Skin of body (tissue), 2 donors: ENCODE measurements around the gene NBAS. TPM values are rescaled to one million over a fixed set of nuclear protein-coding genes. Genes with fewer than 3 reads are reported as not detected.

ENCODE experiments used
- DNase-seq: peaks from one replicate; lab custom pipeline; 2025; lab: John Stamatoyannopoulos, UW
- total RNA-seq: library from RNA; depleted of rRNA; stranded (reverse); fragments of >200 nt; gene quantifications from one replicate; pipeline ENCODE4 v1.2.3, GENCODE V29; 2014

Gene NBAS
- total RNA-seq, result 69.3 TPM

DNA sequence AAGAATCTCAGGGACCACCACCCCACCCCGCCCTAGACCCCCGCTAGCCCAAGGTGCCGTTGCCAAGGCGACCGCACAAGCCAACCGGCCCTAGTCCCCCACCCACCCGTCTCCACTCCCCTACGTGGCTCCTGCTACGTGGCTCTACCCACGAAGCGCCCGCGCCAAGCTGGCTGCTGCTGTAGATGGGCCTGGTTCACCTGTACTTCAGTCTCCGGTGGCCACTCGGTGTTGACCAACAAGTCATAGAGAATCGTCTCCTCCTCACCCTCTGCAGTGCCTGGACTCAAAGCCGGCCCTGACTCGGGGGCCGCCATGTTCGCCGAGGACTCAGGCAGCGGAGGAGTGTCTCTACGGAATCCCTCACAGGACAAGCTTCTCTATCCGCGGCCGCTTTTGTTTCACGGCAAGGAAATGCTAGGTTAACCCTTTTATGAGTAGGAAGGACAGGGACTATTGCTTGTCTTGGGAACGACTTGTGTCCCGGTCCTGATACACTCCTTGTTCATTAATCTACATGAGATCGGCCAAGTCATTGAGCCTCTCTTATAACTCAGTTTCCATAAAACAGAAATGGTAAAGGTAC, at the start of gene NBAS:
TSS of gene NBAS (minus strand) at position 347 of the 586 bp plus-strand sequence. CDS start at position 317, 30 bp downstream.
- DNase-seq, result peak; percentile 88

DNA sequence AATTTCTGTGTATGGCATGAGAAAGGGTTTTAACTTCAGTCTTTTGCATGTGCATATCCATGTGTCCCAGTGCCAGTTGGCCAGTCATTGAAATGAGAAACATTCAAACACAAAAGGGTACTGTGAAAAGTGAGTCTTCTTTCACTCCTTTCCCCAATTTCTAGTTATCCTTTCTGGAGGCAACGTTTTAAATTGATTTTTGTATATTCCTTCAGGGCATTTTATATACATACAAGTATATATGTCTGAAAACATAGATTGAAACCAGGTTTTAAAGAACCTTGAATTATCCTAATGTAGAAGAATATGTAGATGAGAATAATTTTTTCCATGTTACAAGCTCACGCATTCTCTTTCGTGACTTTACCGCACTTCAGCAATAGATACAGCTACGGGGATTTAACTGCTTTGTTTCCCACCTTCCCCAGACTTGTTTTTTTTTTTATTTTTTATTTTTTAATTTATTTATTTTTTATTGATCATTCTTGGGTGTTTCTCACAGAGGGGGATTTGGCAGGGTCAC, 49.4 kb upstream of the NBAS start:
- no peak for DNase-seq

GRCh38 chr2:15609341-15610042, 48.4 kb upstream of the NBAS start:
- no peak for DNase-seq

DNA sequence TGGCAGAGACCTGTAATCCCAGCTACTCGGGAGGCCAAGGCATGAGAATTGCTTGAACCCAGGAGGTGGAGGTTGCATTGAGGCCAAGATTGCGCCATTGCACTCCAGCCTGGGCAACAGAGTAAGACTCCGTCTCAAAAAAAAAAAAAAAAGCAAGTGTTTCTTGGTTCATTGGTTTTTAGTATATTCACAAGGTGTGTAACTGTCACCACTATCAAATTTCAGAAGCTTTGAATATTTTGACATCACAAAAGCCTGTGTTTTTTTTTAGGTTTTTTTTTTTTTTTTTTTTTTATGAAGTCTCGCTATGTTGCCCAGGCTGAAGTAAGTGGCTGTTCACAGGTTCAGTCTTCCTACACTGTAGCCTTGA, 47.2 kb upstream of the NBAS start:
- DNase-seq, result no peak

GRCh38 chr2:15607709-15608391, 46.7 kb upstream of the NBAS start:
- DNase-seq, result no peak

DNA sequence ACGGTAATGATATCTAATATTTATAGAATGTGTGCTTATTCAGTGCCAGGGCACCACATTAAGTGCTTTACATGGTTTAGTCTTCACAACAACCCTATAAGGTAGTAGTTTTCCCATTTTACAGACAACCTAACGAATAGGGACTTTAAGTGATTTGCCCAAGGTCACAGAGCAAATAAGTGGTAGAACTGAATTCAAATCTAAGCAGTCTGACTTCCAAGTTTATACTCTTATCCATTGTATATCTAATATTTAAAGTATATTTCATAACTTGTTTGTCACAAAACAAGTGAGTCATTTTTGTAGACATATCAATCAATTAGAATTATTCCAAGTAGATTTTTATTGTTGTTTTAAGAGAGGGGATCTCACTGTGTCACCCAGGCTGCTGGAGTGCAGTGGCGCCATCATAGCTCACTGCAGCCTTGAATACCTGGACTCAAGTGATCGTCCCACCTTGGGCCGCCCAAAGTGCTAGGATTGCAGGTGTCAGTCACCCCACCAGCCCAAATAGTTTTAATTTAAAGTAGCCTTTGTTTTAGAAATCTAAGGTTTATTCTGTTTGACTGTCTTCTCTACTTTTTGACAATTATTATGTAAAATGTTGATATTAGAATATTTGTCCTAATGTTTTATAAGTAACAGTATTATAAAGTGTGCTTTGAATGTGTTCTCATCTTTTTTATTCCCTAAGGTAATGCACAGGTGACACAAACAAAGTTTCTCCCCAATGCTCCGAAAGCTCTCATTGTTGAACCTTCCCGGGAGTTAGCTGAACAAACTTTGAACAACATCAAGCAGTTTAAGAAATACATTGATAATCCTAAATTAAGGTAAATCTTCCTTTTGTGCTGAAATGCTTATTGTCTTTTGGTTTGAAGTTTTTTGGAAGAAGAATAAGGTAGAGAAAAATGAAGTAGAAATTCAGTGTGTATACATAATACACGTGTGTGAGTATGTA, 45.6 kb upstream of the NBAS start:
- no peak for DNase-seq

GRCh38 chr2:15605721-15606120, 44.6 kb upstream of the NBAS start:
- DNase-seq, result no peak

DNA sequence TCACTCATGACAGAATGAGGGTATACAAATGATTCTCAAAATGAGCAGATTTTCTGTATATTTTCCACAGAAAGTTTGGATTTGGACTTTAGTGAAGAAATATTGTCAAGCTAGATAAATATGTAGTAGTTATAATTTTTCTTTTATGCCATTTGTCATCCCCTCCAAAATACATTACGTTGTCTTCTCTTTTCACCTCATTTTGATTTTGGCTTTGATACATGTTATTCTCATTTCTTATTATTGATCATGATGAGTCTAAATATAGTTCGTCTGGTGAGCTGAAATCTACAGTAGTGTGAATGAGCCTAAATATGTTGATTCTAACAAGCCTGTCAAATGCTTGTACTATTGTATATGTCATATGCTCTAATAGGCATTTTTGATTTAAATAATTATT, 42.8 kb upstream of the NBAS start:
- DNase-seq, result no peak

GRCh38 chr2:15603044-15603765, 42.1 kb upstream of the NBAS start:
- DNase-seq, result no peak

DNA sequence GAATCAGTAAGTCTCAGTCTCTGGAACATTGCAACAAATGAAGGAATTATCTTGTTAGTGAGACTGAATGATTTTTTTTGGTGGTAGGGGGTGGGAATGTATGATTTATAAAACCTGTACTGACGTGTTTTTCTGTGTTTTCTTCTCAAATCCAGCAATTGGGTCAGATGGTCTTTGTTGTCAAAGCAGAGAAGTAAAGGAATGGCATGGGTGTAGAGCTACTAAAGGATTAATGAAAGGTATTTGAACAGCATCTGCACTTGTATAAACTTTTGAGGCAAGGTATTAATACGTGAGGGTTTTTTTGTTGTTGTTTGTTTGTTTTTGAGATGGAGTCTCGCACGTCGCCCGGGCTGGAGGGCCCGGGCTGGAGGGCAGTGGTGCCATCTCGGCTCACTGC, 41.3 kb upstream of the NBAS start:
- no peak for DNase-seq

DNA sequence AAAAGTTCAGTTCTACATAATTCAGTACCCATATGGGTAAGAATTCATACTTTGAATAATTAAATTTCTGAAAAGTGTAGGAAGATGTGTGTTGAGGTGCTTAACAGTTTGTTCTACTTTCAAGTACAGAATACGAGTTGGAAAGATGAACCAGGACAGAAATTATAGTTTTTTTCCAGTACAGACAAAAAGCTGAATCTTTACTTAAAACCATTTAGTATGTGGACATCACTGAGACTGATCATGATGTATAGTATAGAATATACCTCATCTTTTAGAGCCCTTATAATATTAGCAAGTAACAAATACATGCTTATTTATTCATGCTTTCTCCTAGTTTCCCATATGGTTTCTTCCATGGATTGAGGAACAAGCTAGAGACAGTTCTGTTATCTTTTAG, 40.5 kb upstream of the NBAS start:
- DNase-seq, result no peak

GRCh38 chr2:15599994-15600393, 38.9 kb upstream of the NBAS start:
- DNase-seq, result no peak

DNA sequence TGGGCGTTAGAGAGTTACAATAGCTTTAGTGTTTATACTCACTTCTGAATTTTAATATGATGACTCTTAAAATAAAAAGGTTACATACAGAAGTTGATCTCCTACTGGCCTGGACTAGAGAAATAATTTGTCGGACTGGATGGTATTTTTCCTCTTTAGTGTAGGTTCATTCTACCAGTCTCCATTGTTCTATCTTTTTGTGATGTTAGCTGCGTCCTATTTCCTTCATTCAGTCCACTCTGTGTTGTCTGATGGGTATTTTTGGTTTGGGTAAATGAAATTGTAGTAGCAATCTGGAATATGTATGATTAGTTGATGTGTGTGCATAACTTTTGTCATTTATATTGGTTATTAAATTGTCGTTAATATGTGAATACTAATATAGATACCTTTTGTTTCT, 35.8 kb upstream of the NBAS start:
- DNase-seq, result no peak

DNA sequence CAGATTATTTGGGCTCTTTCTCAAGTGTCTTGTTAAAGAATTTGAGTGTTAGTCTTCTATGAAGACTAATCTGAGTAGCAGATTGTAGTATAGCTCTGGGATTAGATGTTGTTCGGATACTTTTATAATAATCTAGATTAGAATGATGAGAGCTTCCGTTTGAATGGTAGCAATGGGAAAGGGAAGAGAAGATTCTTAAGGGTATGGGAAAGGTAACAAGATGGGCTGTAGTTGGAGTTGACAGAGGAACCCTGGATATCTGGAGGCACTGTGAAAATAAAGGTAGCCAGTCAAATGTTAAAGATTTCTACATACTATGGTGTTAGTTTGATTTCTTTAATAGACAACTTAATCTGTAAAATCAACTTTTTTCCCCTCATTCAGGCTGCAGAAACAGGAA, 35.2 kb upstream of the NBAS start:
- no peak for DNase-seq

DNA sequence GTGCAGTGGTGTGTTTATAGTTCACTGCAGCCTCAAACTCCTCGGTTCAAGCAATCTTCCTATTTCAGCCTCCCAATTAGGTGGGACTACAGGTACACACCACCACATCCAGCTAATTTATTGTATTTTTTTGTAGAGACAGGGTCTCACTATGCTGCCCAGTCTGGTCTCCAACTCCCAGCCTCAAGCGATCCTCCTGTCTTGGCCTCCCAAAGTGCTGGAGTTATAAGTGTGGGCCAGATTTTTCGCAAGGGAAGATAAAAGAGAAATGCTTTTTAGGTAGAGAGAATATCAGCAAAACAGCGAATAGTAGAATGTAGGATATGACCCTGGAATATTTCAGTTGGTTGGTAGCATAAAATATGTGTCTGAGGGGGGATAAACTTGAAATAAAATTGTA, 34.8 kb upstream of the NBAS start:
- no peak for DNase-seq

DNA sequence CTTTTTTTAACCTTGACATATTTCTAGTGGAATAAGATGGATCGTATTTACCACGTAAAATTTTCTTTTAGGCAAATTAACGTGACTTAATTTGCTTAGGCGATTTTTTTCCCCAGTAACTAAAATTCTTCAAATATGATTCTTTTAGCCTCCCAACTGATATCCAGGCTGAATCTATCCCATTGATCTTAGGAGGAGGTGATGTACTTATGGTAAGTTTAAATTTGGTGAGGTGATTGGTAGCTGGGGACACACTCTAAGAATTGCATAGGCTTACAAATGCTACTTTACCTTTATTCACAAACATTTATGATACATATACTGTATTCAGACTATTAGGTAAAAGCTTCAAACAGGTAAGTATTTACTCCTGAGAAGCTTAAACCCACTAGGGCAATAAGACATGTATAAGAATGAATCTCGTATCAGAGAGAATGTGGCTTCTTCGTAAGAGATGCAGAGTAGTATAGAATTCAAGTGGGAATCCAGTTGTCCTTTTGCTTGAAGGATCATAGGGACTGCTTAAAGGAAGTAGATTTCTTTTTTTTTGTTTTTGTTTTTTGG, 34.3 kb upstream of the NBAS start:
- no peak for DNase-seq

DNA sequence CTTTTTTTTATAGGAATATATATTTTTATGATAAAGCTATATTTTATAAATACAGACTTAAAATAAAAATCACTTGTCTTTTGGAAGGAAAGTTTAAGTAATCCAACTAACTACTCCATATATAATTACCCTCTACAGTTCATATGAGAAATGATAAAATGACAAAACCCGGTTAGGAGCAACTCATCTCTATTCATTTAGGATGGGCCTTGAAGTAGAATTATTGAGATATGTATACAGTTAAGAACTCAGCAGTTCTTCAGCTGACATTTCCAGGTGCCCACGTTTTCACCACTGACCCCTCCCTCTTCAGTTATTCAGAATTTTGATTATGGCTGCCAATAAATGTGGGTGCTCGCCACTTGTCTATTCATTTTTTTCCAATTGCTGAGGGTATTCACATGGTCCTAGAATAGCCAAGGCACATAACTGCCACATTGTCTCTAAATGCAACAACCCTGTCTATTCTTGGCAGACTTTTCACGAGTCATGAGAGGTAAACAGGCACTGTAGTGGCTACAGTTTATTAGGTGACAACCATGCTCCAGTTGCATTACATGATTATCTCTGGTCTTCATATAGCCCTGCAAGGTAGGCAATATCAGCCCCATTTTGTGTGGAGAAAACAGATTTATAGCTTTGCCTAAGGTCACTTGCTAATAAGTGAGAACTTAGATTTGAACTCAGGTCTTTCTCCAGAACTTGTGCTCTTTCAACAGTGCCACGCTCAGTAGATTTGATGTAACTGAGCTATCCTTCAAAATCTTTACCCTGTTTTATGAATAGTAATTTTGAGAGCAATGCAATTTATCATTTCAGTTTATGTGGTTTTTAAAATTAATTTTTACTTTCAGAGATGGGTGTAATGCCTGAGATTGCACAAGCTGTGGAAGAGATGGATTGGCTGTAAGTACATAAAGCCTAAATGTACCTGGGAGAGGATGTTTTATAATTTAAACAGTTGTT, 33.4 kb upstream of the NBAS start:
- no peak for DNase-seq

GRCh38 chr2:15593327-15593705, 32.2 kb upstream of the NBAS start:
- no peak for DNase-seq

GRCh38 chr2:15591692-15592463, 30.7 kb upstream of the NBAS start, which contains the start of gene DDX1:
Gene DDX1 (plus strand): TSS chr2:15591868. CDS start chr2:15591934, 66 bp downstream.
- DNase-seq, result peak; percentile 81
